C4-2B (cell line): ENCODE data around the gene ZNF618.

Experiments used
- H3K27ac ChIP-seq: fragments of 450-650 bp; 2 replicates; pipeline ENCODE4 v1.5.1; 2017
- ZFX ChIP-seq: fragments of 450-650 bp; IDR thresholded peaks from 2 replicates; pipeline ENCODE4 v1.6.1; 2017
- TF ChIP-seq, protein P1 (sequence below): fragments of 450-650 bp; conservative IDR thresholded peaks from 2 replicates; pipeline ENCODE4 v1.5.1; 2017; ENCODE audit warnings: mild to moderate bottlenecking

Gene ZNF618

DNA sequence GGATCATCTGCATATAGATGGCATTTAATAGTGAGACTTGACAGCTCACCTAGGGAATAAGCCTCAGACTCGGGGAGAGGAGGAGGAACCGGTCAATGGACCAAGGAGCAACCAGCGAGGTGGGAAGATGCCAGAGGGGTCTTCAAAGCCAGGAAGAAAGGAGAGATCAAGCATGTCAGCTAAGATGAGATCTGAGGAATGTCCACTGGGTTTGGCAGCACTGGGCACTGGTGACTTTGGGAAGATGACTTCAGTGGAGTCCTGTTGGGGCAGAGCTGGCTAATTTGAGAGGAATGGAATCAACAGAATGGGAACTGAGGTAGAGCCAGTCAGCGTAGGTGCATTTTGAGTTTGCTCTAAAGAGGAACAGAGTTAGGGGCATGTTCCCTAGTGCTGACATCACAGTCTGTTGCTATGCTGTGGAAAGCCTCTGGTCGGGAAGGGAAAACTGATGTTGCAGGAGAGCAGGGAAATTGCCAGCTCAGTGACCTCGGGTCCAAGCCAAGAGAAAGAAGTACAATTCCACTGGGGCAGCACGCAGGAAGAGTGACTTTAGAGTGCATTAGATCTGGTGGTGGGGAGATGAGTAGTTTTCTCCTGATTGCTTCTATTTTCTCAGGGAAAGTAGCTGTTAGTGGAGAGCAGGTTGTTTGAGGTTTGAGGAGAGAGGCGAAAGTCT is 56.9 kb downstream of the ZNF618 start:
- TF ChIP-seq ZFX: no peak
- TF ChIP-seq, protein P1, sequence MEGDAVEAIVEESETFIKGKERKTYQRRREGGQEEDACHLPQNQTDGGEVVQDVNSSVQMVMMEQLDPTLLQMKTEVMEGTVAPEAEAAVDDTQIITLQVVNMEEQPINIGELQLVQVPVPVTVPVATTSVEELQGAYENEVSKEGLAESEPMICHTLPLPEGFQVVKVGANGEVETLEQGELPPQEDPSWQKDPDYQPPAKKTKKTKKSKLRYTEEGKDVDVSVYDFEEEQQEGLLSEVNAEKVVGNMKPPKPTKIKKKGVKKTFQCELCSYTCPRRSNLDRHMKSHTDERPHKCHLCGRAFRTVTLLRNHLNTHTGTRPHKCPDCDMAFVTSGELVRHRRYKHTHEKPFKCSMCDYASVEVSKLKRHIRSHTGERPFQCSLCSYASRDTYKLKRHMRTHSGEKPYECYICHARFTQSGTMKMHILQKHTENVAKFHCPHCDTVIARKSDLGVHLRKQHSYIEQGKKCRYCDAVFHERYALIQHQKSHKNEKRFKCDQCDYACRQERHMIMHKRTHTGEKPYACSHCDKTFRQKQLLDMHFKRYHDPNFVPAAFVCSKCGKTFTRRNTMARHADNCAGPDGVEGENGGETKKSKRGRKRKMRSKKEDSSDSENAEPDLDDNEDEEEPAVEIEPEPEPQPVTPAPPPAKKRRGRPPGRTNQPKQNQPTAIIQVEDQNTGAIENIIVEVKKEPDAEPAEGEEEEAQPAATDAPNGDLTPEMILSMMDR: no peak
- no peak overlapping the region for H3K27ac ChIP-seq

DNA sequence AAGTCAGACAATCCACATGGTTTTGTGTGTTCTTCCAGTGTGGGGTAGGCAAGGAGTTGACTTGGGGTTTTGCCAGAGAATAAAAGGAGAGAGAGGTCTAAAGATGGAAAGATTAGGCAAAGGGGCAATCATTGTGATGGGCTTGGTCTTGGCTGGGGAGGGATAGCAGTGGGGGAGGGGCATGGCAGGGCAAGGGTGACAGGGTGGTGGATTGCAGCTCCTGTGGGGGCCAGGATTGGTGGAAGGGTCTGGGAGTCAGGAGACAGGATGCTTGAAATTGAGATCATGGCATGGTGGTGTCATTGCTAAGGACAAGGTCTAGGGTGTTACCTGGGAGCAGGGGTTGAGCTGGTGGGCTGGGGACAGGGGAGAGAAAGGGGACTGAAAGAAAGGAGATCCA is 57.6 kb downstream of the ZNF618 start:
- no peak overlapping the region for H3K27ac ChIP-seq

DNA sequence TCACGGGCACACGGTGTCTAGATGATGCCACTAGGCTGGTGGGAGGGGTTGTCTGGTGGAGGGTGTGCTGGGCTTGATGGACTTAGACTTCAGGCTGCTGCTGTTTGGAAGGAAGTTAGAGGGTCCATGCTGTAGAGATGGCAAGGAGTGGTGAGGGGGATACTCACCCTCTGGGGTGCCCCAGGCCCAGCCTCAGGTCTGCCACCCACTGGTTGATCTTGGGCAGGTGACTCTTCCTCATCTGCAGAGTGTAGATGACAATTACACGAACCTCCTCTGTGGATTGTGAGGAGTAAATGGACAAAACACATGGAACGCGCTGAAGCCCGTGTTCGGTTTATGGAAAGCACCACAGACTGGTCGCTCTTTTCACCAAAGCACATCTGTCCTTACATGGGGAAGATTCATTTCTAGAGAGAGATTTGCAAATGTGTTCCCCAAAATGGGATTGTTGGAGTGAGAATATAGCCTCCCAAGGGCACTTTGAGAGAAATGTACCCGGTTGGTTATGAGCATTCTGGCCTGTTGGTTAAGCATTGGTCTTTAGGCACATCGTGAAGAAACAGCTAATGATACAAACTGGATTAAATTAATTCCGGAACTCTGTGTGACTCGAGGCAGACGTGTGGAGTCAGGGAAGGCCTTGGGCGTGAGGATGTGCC is 58.2 kb downstream of the ZNF618 start:
- TF ChIP-seq, protein P1: no peak
- no peak overlapping the region for H3K27ac ChIP-seq

More for the DNA sequence above, 57.6 kb downstream of the ZNF618 start:
- TF ChIP-seq, protein P1: no peak
- TF ChIP-seq ZFX: no peak

DNA sequence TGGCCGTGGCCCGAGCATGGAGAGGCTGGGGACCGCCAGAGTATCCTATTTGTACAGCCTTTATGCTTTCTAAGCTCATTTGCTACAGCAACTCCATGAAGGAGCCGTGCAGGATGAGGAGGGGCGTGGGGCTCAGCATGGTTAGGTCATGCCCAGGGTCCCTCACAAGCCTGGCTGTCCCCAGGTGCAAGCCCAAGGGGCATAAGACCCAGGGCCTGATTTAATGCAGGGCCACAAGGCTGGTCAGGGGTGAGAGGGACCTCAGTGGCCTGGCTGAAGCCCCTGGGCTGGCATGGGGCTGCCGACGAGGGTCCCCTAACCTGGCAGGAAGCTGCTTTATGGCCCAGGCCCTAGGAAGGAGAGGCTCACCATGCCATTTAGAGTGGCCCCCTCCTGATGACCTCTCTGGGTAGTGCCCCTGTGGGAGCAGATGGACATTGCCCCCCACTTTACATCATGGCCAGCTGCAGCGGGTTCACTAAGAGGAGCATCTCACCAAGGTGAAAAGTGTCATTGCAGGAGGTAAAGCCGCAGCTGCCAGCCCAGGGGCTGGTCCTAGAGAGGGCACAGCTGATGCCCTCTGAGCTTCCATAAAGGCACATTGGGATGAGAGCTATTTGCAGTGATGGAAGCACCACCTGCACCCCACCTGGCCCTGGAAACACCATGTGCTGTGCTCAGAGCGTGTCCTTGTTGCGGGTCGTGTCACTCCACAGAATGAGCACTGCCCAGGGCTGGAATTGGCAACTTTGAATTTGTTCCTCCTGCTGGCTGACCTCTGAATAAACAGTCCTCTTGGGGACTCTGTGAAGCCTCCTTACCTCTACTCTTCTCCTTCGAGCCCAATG is 58.9 kb downstream of the ZNF618 start:
- TF ChIP-seq, protein P1: no peak
- no peak for TF ChIP-seq ZFX
- H3K27ac ChIP-seq: no peak overlapping the region

DNA sequence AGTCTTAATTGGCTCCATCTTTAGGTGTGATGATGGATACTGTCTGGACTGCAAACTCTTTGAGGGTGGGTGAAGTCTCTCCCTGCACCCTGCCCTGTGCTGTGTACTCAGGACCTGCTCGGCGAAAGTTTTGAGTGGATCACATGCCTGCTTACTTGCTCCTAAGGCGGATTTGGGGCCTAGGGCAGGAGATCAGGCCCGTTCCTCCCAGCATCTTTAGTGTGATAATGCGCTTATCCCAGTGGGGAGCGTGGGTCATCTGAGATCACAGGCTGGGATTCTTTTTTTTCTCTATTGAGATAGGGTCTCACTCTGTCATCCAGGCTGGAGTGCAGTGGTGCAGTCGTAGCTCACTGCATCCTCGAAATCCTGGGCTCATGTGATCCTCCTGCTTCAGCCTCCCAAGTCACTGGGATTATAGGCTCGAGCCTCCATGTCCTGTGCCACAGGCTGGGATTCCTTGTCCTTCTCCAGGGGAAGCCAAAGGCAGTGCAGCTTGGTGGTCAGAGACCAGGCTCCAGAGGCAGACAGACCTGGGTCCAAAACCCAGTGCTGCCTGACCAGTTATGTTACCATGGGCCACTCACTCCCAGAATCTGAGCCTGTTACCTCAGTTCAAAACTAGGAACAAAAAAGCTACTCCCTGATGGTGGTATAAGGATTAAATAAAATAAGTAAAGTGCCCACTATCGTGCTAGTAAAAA is 59.7 kb downstream of the ZNF618 start:
- TF ChIP-seq, protein P1: no peak
- TF ChIP-seq ZFX: no peak
- H3K27ac ChIP-seq: no peak overlapping the region

DNA sequence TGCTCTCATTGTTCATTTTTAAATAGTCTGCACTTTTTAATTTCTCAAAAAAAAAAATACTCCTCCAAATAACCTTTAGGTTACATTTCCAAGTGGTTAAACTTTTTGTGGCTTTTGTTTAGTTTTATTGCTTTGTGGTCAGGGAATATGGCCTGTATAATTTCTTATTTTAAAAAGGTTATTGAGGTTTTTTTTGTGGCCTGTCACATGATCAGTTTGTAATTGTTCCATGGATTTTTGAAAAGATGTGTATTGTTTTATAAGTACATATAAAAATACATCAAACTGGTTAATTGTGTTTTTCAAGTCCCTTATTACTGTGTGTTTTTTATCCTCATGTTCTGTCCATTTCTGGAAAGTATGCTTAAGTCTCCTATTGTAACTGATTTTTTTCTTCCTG is 64.0 kb downstream of the ZNF618 start:
- TF ChIP-seq, protein P1: no peak
- TF ChIP-seq ZFX: no peak
- H3K27ac ChIP-seq: no peak overlapping the region
